Mesodermal cell (in vitro differentiated cells): ENCODE data around the gene TMPO. TPM values are rescaled to one million over a fixed set of nuclear protein-coding genes. Genes with fewer than 3 reads are reported as not detected.

Source experiments
- H3K27ac ChIP-seq: 2 replicates; pipeline ENCODE4 v1.7.0; 2013; ENCODE audit warnings: mild to moderate bottlenecking, low read depth, low read length, moderate library complexity; ENCODE audit not compliant: severe bottlenecking
- H3K36me3 ChIP-seq: 2 replicates; pipeline ENCODE4 v1.7.1; 2013; ENCODE audit warnings: mild to moderate bottlenecking, low read length, moderate library complexity; ENCODE audit not compliant: control insufficient read depth, insufficient read depth
- H3K4me1 ChIP-seq: one replicate; pipeline ENCODE4 v1.7.1; 2013; ENCODE audit warnings: mild to moderate bottlenecking, low read length; ENCODE audit not compliant: insufficient read depth, control insufficient read depth, poor library complexity, severe bottlenecking
- H3K4me3 ChIP-seq: 2 replicates; pipeline ENCODE4 v1.7.0; 2013; ENCODE audit warnings: low read length, control low read depth, mild to moderate bottlenecking; ENCODE audit not compliant: insufficient read depth, poor library complexity, severe bottlenecking; ENCODE audit errors: extremely low read depth
- H3K9me3 ChIP-seq: 2 replicates; pipeline ENCODE4 v1.7.1; 2013; ENCODE audit warnings: mild to moderate bottlenecking, low read length, moderate library complexity; ENCODE audit not compliant: control insufficient read depth
- WGBS, 2 experiments: methylation state at CpG; one replicate each; pipeline ENCODE4 v1.1.5; 2013; ENCODE audit warnings: missing lambda C conversion rate in 2 of 2; ENCODE audit not compliant: insufficient coverage in 2 of 2; 5-methylcytosine and 5-hydroxymethylcytosine counted together
- polyA plus RNA-seq, 2 experiments: library from polyadenylated mRNA; stranded (reverse); fragments of 50-300 nt; gene quantifications; one replicate each; pipeline ENCODE4 v1.2.3, GENCODE V29; 2013

The TMPO gene, protein sequence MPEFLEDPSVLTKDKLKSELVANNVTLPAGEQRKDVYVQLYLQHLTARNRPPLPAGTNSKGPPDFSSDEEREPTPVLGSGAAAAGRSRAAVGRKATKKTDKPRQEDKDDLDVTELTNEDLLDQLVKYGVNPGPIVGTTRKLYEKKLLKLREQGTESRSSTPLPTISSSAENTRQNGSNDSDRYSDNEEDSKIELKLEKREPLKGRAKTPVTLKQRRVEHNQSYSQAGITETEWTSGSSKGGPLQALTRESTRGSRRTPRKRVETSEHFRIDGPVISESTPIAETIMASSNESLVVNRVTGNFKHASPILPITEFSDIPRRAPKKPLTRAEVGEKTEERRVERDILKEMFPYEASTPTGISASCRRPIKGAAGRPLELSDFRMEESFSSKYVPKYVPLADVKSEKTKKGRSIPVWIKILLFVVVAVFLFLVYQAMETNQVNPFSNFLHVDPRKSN
- polyA plus RNA-seq (2013, experiment 1 of 2): 109 TPM
- 119 TPM for polyA plus RNA-seq (2013, experiment 2 of 2)

- H3K36me3 ChIP-seq: peaks cover 15% of the 10 kb centered on the region
Measured at GRCh38 chr12:98515287-98516110, at the start of gene TMPO. TSS of gene TMPO (plus strand) at chr12:98515590. CDS start at chr12:98515868, 278 bp downstream.

DNA sequence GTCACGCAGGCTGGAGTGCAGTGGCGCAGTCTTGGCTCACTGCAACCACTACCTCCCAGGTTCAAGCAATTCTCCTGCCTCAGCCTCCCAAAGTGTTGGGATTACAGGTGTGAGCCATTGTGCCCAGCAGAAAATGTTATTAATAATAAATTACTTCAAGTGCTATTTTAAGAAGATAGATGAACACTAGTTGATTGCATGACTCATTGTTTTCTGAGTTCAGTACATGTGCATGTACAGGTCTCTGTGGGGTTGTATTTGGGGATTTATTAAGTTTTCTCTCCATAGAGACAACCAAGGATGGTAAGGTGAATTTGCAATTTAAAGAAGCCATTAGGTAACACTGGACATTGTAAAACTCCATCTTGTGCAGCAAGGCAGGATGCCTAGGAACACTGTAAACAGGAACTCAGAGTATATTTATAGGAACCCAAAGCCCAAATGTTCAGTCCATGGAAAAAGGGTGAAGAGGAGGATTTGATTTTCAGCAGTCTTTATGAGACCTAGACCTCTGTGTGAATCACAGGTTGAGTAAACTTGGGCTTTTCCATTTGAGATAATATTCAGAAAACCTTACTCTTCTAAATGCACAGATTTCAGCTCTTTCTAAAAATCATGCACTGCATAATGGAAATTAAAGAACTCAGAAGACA is 49.3 kb upstream of the TMPO start:
- Histone ChIP-seq H3K4me1 (peaks cover 2% of the 10 kb centered on the region), H3K36me3 (no peaks in the 10 kb centered on the region), H3K4me3 (no peak overlapping the region), H3K27ac (no peak overlapping the region), H3K9me3 (no peaks in the 10 kb centered on the region)
- WGBS, 2 experiments: no CpG with 5 or more reads among the region's 2 CpGs

More at GRCh38 chr12:98515287-98516110, at the start of gene TMPO:
- Histone ChIP-seq H3K4me3 (peak within 1 kb of the TSS; percentile 93), H3K4me1 (peaks cover 3% of the 10 kb centered on the region), H3K9me3 (no peaks in the 10 kb centered on the region), H3K27ac (peak within 1 kb of the TSS; percentile 96)
- 1% methylated on average over 51 to 53 of the region's 88 CpGs for WGBS, 2 experiments

DNA sequence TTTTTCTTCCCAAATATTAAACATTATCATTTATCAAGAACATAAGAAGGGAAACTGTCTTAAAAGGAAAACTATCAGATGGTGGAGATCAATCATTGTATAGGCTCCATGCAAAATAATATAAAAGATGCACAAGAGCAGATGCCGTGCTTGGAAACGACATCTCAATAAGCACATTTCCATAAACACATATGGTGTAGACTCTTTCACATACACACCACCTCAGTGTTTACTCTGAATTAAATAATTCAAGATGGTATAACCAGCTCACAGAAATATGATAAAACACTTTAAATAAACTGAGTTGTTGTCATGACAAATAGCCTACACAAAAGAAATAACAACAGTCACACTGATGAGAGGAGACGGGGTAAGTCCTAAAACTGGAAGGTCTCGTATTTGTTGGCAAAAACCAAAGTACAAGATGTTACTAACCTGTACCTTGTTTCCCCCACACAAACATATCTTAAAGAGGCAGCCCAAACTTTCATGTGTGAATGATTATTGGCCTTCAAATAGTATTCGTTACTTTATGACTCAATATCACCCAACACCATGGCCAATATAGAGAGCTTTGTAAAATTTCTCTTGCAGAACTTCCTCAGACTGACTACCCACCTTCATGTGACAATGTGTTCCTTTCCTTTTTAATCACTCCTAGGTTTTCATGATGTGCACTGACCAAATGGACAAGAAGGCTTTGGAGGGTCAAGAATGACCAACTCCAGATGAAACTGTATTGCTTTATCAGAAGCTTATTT is 48.6 kb upstream of the TMPO start:
- Histone ChIP-seq H3K27ac (no peak overlapping the region), H3K4me1 (peaks cover 4% of the 10 kb centered on the region), H3K9me3 (no peaks in the 10 kb centered on the region), H3K36me3 (no peaks in the 10 kb centered on the region), H3K4me3 (no peak overlapping the region)
- WGBS, 2 experiments: 100% methylated on average over 5 of the region's 5 CpGs; no CpG with 5 or more reads in 1 of the 2 experiments

- no peaks in the 10 kb centered on the region for H3K36me3 ChIP-seq
- H3K9me3 ChIP-seq: no peaks in the 10 kb centered on the region
- WGBS, 2 experiments: 94 to 100% methylated on average over 2 of the region's 2 CpGs
- no peak overlapping the region for H3K4me3 ChIP-seq
- H3K4me1 ChIP-seq: peaks cover 4% of the 10 kb centered on the region
- no peak overlapping the region for H3K27ac ChIP-seq
Measured at GRCh38 chr12:98469109-98469508, 46.3 kb upstream of the TMPO start.

- Histone ChIP-seq H3K4me1 (peaks cover 4% of the 10 kb centered on the region), H3K9me3 (no peaks in the 10 kb centered on the region), H3K4me3 (no peak overlapping the region), H3K36me3 (no peaks in the 10 kb centered on the region), H3K27ac (no peak overlapping the region)
- WGBS, 2 experiments: 92 to 97% methylated on average over 4 to 5 of the region's 6 CpGs
Measured at GRCh38 chr12:98470469-98471082, 44.8 kb upstream of the TMPO start.

GRCh38 chr12:98471085-98471484 is 44.3 kb upstream of the TMPO start:
- Histone ChIP-seq H3K36me3 (no peaks in the 10 kb centered on the region), H3K27ac (no peak overlapping the region), H3K4me1 (peaks cover 4% of the 10 kb centered on the region), H3K4me3 (no peak overlapping the region), H3K9me3 (no peaks in the 10 kb centered on the region)
- WGBS, 2 experiments: 93% methylated on average over 3 of the region's 3 CpGs; no CpG with 5 or more reads in 1 of the 2 experiments

- Histone ChIP-seq H3K27ac (peak overlapping the region; percentile 94), H3K9me3 (no peaks in the 10 kb centered on the region), H3K36me3 (no peaks in the 10 kb centered on the region), H3K4me3 (no peak overlapping the region), H3K4me1 (peaks cover 4% of the 10 kb centered on the region)
Measured at GRCh38 chr12:98475565-98475908, 39.9 kb upstream of the TMPO start.

DNA sequence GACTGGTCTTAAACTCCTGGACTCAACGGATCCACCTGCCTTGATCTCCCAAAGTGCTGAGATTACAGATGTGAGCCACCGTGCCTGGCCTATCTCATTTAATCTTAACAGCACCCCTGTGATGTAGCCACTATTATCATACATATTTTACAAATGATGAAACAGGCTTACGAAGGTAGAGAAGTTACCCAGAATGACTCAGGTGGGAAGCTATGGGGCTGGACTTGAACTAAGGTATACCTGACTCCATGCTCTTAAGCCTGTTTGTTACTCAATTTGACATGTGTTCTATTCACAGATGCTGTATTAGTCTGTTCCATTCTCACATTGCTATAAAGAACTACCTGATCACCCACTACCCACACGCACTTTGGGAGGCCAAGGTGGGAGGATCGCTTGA is 36.8 kb upstream of the TMPO start:
- Histone ChIP-seq H3K36me3 (no peaks in the 10 kb centered on the region), H3K9me3 (no peaks in the 10 kb centered on the region), H3K27ac (no peak overlapping the region), H3K4me1 (no peaks in the 10 kb centered on the region), H3K4me3 (no peak overlapping the region)
- 94 to 98% methylated on average over 4 to 5 of the region's 5 CpGs for WGBS, 2 experiments

DNA sequence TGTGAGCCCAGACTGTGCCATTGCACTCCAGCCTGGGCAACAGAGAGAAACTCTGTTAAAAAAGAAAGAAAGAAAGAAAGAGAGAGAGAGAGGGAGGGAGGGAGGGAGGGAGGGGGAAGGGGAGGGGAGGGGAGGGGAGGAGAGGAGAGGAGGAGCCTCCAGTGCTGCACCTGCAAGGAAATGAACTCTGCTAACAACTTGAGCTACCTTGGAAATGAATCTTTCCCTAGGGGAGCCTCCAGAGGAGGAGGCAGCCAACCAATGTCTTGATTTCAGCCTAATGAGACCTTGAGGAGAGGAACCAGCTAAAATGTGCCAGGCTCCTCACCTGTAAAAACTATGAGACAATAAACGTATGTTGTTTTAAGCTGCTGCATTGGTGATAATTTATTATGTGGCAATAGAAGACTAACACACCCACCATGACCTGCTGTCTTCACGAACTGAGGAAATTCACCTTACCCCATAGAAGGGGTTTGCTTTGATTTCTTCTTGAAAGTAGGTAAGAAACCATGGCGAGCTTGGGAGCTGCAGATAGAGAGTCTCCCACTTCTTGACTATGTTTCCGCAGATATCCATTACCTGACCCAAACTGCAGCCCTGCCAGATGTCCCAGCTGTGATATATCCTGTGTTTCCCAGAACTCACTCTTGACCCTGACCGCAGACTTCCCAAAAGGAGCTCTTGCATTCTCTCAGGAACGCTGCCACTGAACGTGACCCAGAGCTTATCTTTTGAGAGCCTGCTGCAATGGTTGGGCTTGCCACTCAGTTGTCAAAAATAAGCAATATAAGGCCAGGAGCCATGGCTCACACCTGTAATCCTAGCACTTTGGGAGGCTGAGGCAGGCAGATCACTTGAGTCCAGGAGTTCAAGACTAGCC is 31.5 kb upstream of the TMPO start:
- Histone ChIP-seq H3K27ac (no peak overlapping the region), H3K9me3 (no peaks in the 10 kb centered on the region), H3K4me1 (no peaks in the 10 kb centered on the region), H3K4me3 (no peak overlapping the region), H3K36me3 (no peaks in the 10 kb centered on the region)
- 91 to 97% methylated on average over 5 of the region's 7 CpGs for WGBS, 2 experiments
